T follicular helper cell (primary cell): Measurements from ENCODE around the gene KCNJ14.
"Not testable (repeated sequence)": the region's sequence is repeated elsewhere in the genome, so short reads cannot be mapped to it uniquely, and the experiment has no call there.

ENCODE experiments used
- DNase-seq: peaks from one replicate; pipeline ENCODE4 v3.0.0-alpha.2; 2020; ENCODE audit warnings: low read depth

Gene KCNJ14

DNA sequence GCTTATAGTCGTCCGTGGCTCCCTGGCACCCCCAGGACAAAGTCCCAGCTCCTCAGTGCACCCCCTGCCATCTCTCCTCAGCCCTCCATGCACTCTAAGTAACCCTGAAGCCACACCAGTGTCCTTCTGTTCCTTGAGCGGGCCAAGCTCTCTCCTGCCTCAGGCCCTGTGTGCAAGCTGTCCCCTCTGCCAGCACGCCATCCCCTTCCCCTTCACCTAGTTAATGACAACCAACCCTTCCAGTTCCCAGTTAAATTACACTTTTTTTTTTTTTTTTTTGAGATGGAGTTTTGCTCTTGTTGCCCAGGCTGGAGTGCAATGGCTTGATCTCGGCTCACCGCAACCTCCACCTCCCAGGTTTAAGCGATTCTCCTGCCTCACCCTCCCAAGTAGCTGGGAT, 33.1 kb downstream of the KCNJ14 start:
- DNase-seq: not testable (repeated sequence)

- peak; percentile 64 for DNase-seq
These were observed 34.3 kb downstream of the KCNJ14 start for GRCh38 chr19:48489608-48490216.

DNA sequence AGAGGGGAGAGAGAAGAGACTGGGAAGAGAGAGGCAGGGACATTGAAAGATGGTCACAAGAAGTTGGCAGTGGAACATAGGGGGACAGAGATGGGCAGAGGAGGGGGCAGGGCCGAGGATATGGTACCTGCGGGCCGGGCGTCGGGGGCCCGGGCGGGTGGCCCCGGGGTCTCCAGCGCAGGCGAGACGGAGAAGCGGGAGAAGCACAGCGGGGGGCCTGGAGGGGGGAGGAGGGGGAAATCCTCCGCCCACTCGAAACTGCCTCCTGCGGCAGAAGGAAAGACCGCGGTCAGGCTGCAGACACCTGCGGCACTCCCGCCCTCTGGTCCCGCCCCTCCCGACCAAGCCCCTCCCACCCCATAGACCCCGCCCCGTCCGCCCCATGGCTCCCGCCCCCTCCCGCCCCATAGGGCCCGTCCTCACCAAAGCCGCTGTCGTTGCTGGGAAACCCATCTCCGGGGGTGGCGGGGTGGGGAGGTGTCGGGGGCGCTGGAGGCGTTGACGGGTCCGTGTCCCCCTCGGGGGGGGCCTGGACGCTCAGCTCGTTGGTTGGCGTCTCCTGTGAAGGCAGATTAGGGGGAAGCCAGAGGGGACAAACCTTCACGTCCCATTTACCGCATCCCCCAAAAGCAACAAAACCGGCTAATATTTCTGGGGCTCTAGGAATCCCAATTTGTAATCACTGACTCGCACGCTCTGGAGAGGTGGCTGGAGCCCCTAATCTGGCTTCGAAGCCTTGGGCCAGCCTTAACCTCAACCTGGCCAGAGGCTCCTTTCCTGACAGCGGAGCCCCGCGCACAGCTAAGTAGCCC, 35.8 kb downstream of the KCNJ14 start:
- DNase-seq: peak; percentile 51

GRCh38 chr19:48491793-48492123, 36.4 kb downstream of the KCNJ14 start:
- no peak for DNase-seq

GRCh38 chr19:48492925-48493717, 37.7 kb downstream of the KCNJ14 start:
- peak; percentile 75 for DNase-seq

- no peak for DNase-seq
These were observed 38.5 kb downstream of the KCNJ14 start for GRCh38 chr19:48493718-48494401.

DNA sequence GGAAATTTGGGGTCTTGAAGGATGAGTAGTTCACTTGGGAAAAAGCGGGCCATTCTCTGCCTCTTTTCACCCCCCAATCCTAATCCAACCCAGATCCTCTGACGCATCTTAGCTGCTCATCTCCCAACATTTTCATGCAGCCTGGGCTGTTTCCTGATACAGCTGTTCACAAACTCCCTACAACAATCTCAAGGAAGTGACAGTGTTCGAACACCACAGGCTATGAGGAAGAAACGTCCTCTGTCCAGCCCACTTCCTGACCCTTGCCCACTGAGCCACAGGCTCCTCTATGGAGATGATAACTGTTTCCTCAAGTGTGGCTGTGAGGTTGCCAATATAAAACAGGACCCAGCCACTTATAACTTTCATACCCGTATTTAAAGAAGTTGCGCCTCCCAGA, 40.0 kb downstream of the KCNJ14 start:
- DNase-seq: no peak

- no peak for DNase-seq
These were observed 41.8 kb downstream of the KCNJ14 start for GRCh38 chr19:48496959-48497727.

DNA sequence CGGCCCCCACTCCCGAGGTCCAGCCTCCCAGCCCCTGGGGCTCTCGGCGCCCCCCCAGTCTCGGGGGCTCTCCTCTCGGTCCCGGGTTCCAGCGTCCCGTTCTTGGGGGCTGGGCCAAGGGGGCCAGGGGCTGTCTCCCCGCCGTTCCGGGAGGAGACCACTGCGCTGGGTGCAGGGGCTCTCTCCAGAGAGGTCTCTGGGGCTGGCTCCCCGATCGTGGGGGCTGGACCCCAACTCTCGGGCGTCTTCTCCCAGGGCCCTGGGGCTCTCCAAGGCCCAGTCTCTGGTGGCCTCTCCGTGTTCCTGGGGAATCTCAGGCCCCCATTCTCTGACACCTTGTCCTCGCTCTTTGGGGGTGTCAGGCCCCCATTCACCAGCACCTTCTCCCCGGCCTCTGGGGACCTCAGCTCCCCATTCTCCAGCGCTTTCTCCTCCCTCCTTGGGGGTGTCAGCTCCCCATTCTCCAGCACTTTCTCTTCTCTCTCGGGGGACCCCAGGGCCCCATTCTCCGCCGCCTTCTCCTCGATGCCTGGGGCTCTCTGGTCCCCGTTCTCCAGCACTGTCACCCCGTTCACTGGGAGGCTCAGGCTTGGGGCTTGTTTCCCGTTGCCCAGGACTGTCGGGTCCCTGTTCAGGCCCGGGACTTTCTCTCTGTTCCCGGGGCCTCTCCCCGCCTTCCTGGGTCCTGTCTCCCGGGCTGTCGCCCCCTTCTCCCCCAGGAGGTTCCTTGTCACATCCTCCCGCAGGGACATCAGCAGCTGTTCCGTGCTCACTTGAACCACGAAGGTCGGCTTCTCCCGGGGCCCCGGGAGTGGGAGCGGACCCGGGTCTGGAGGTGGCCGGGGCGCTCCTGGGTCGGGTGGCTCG, 42.6 kb downstream of the KCNJ14 start:
- DNase-seq: no peak

- no peak for DNase-seq
These were observed 43.4 kb downstream of the KCNJ14 start for GRCh38 chr19:48498595-48499311.

DNA sequence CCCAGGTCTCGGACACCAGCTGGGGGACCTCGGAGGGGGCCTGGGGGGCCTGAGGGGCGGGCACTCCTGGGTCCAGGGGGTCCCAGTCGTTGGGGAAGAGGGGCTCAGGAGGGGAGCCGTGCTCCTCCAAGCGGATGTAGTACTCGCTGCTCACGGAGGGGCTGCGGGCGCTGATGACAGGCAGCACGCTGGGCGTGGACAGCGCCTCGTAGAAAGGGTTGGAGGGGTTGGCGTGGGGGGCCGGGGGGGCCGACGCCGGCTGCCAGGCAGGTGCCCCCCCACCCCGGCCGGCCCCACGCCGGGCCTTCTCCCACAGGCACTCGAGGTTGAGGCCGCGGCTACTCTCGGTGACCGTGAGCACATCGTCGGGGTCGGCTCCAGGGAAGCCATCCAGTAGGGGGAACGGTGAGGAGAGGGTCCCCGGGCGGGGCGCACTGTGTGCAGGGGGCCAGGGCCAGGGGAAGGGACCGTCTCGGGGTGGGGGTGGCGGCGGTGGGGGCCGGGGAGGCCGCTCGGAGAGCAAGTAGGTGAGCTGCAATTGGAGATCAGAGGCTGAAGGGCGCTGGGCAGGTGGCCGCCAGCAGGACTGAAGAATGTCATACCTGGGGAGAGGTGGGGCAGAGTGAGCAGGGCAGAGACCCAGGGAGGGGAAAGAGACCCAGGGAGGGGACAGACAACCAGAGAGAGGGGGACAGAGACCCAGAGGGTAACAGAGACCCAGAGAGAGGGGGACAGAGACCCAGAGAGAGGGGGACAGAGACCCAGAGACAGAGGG, 44.1 kb downstream of the KCNJ14 start:
- no peak for DNase-seq

DNA sequence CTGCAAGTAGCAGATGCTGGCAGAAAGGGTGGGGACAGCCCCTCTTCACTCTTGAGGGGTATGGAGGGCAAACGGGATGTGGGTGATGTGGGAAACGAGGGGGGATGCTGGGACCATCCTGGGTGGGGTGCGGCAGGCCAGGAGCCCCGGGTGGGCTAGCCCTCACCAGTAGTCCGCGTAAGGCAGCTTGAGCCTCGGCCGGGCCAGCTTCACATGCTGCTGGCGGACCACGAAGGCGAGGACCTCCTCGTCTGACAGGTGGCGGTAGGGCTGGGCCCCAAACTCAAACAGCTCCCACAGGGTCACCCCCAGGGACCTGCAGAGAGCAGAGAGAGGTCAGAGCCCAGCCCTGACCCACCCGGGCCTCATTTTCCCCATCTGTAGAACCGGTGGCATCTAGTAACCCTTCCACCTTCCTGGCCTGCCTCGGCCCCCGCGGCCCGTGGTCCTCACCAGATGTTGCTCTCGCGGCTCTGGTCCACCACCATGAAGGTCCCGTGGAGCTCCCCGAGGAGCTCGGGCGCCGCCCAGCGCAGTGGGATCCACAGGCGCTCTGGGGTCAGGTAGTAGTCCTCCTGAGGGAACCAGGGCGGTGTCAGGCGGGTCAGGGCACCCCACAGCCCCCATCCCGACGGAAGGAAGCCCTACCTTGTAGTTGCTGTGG, 45.6 kb downstream of the KCNJ14 start:
- no peak for DNase-seq

GRCh38 chr19:48501494-48502349, 46.3 kb downstream of the KCNJ14 start:
- no peak for DNase-seq

DNA sequence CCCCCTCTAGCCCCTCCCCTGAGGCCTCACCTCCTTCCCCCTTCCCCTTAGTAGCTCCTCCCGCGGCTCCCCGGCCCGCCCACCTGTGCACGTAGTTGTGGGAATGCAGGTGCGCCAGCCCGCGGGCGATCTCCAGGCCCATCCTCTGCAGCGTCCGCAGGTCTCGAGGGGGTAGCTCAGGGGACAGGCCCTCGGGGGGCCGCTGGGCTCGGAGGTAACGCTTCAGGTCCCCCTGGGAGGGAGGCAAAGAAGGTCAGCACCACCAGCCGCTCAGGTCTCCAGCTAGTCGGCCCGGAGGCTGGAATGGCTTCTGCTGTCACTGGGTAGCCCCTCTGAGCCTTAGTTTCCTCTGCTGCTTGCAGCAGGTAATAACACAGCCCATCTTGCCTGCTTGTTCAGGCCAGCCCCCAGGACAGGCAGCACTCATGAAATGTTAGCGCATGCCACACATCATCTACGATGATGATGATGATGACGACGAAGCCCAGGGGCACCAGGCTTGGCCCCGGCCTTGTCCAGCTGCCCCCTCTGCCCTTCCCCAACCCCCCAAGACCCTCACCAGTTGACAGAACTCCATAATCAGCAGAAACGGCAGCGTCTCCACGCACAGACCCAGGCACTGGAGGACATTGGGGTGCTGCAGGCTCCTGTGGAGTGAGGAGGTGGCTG, 47.1 kb downstream of the KCNJ14 start:
- DNase-seq: peak; percentile 74

DNA sequence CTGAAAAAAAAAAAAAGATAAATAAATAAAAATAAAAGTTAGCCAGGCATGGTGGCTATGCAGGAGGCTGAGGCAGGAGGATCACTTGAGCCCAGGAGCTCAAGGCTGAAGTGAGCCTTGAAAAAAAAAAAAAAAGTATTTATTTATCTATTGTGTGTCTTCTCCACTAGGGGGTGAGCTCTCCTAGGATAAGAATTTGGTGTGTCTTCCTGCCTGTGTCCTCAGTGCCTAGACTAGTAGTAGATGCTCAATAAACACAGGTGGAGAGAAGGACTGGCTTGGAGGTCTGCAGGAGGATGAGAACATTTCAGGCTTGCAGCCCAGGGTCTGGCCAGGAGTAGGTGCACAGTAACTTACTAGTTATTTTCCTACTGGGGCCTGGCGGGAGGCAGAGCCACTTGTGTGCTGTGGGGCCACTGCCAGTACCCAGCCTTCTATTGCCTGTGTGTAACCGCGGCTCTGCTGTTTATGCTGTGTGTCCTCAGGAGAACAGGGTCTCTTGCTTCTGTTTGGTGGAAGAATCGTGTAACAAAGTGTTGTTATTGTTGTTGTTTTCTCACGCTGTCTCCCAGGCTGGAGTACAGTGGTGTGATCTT, 50.9 kb downstream of the KCNJ14 start:
- DNase-seq: no peak

DNA sequence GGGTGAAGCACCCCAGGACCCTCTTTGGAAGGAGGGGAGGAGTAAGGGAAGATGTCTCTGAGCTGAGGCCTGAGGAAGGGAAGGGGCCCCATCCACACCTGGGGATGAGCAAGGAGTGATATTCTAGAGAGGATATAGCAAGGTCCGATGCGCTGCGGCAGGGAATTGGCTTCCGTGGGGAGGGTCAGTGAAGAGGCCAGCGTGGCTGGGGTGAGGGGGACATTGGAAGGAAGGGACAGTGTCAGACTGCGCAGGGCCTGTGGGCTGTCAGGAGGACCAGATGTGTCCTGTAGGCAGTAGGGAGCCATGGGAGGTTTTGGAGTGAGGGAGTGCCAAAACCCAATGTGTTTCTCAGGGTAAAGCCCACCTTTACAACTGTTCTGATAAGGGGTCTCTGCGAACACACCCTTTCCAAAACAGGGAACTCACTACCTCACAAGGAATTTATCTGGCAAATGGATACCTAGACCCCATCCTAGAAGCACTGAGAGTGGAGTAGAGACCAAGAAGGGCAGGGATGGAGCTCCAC, 52.6 kb downstream of the KCNJ14 start:
- no peak for DNase-seq
